ENCODE results near the gene NQO1.
"Not testable (repeated sequence)": the region's sequence is repeated elsewhere in the genome, so short reads cannot be mapped to it uniquely, and the experiment has no call there.

NQO1 gene

GRCh38 chr16:69744363-69745231 lies 18.2 kb upstream of the NQO1 start:
- no peak for DNase-seq (ENCODE audit: low read depth in 2 of 3, low spot score in 2 of 3)

GRCh38 chr16:69741951-69742904 lies 15.9 kb upstream of the NQO1 start:
- no peak for DNase-seq (ENCODE audit: low read depth in 2 of 3, low spot score in 2 of 3)

GRCh38 chr16:69741519-69741918 lies 15.2 kb upstream of the NQO1 start:
- no peak for DNase-seq (ENCODE audit: low read depth in 2 of 3, low spot score in 2 of 3)

GRCh38 chr16:69732101-69732500 lies 5.7 kb upstream of the NQO1 start:
- no peak for DNase-seq (ENCODE audit: low read depth in 2 of 3, low spot score in 2 of 3)

GRCh38 chr16:69731280-69731679 lies 4.9 kb upstream of the NQO1 start:
- not testable (repeated sequence) for DNase-seq (ENCODE audit: low read depth in 2 of 3, low spot score in 2 of 3)

- DNase-seq (ENCODE audit: low read depth in 2 of 3, low spot score in 2 of 3): not testable (repeated sequence)
Measured at GRCh38 chr16:69729030-69729429, 2.7 kb upstream of the NQO1 start.

GRCh38 chr16:69727916-69728270 lies 1.5 kb upstream of the NQO1 start:
- DNase-seq (ENCODE audit: low read depth in 2 of 3, low spot score in 2 of 3): no peak

GRCh38 chr16:69725480-69726312 lies 664 bp downstream of the NQO1 start:
- no peak for DNase-seq (ENCODE audit: low read depth in 2 of 3, low spot score in 2 of 3)

- no peak for DNase-seq (ENCODE audit: low read depth in 2 of 3, low spot score in 2 of 3)
Measured at GRCh38 chr16:69724981-69725479, 1.3 kb downstream of the NQO1 start.

- DNase-seq (ENCODE audit: low read depth in 2 of 3, low spot score in 2 of 3): no peak
Measured at GRCh38 chr16:69724414-69724873, 1.9 kb downstream of the NQO1 start.

- DNase-seq (ENCODE audit: low read depth in 2 of 3, low spot score in 2 of 3): no peak
Measured at GRCh38 chr16:69721441-69721957, 4.9 kb downstream of the NQO1 start.

GRCh38 chr16:69720822-69721430 lies 5.4 kb downstream of the NQO1 start:
- DNase-seq (ENCODE audit: low read depth in 2 of 3, low spot score in 2 of 3): no peak

- DNase-seq (ENCODE audit: low read depth in 2 of 3, low spot score in 2 of 3): no peak
Measured at GRCh38 chr16:69718111-69718764, 8.1 kb downstream of the NQO1 start.

- no peak for DNase-seq (ENCODE audit: low read depth in 2 of 3, low spot score in 2 of 3)
Measured at GRCh38 chr16:69717066-69717465, 9.3 kb downstream of the NQO1 start.

- no peak for DNase-seq (ENCODE audit: low read depth in 2 of 3, low spot score in 2 of 3)
Measured at GRCh38 chr16:69712914-69713581, 13.3 kb downstream of the NQO1 start.

- DNase-seq (ENCODE audit: low read depth in 2 of 3, low spot score in 2 of 3): no peak
Measured at GRCh38 chr16:69712277-69712676, 14.1 kb downstream of the NQO1 start.

- DNase-seq (ENCODE audit: low read depth in 2 of 3, low spot score in 2 of 3): no peak
Measured at GRCh38 chr16:69711115-69711740, 15.1 kb downstream of the NQO1 start.

- DNase-seq (ENCODE audit: low read depth in 2 of 3, low spot score in 2 of 3): no peak
Measured at GRCh38 chr16:69709456-69710084, 16.8 kb downstream of the NQO1 start.
